ENCODE results near the gene PPM1L. TPM values are rescaled to one million over a fixed set of nuclear protein-coding genes. Genes with fewer than 3 reads are reported as not detected.
"Not testable (repeated sequence)": the region's sequence is repeated elsewhere in the genome, so short reads cannot be mapped to it uniquely, and the experiment has no call there.

PPM1L gene
- total RNA-seq, 2 donors from 2014 or later = 13.3 to 25.3 TPM

- ATAC-seq (ENCODE audit: insufficient number of reproducible peaks, low FRiP score, low read depth) = no peak
These were observed 272.6 kb downstream of the PPM1L start for GRCh38 chr3:161028555-161029153.

GRCh38 chr3:161031134-161031533 lies 275.1 kb downstream of the PPM1L start:
- Histone ChIP-seq H3K27ac (no peak overlapping the region), H3K4me1 (ENCODE audit: control insufficient read depth in 1 of 2, low read depth in 2 of 2) (no peaks in the 10 kb centered on the region), H3K4me3 (no peak overlapping the region), H3K9me3 (no peaks in the 10 kb centered on the region), H3K36me3 (no peaks in the 10 kb centered on the region), H3K27me3 (replicated peaks; ENCODE audit: insufficient read depth) (no peaks in the 10 kb centered on the region)
- TF ChIP-seq CTCF (IDR thresholded peaks at IDR 0.05) = no peak
- no peak for ATAC-seq (ENCODE audit: insufficient number of reproducible peaks, low FRiP score, low read depth)
- DNase-seq (ENCODE audit: low spot score) = no peak

More at GRCh38 chr3:161028555-161029153, 272.6 kb downstream of the PPM1L start:
- Histone ChIP-seq H3K36me3 (no peaks in the 10 kb centered on the region), H3K4me1 (ENCODE audit: control insufficient read depth in 1 of 2, low read depth in 2 of 2) (no peaks in the 10 kb centered on the region), H3K27ac (no peak overlapping the region), H3K4me3 (no peak overlapping the region), H3K9me3 (peaks cover under 1% of the 10 kb centered on the region), H3K27me3 (replicated peaks; ENCODE audit: insufficient read depth) (no peaks in the 10 kb centered on the region)
- no peak for TF ChIP-seq CTCF (IDR thresholded peaks at IDR 0.05)
- DNase-seq (ENCODE audit: low spot score) = no peak

GRCh38 chr3:161034913-161035550 lies 279.0 kb downstream of the PPM1L start:
- peak overlapping the region; percentile 28 for H3K4me3 ChIP-seq
- H3K9me3 ChIP-seq; H3K27me3 ChIP-seq (replicated peaks; ENCODE audit: insufficient read depth); DNase-seq (ENCODE audit: low spot score); ATAC-seq (ENCODE audit: insufficient number of reproducible peaks, low FRiP score, low read depth); H3K36me3 ChIP-seq; H3K4me1 ChIP-seq (ENCODE audit: control insufficient read depth in 1 of 2, low read depth in 2 of 2): not testable (repeated sequence)
- H3K27ac ChIP-seq = peak overlapping the region in 1 of 2 donors; percentile 17

- H3K27ac ChIP-seq = peak overlapping the region in 1 of 2 donors; percentile 17
- H3K36me3 ChIP-seq = no peaks in the 10 kb centered on the region
- peak overlapping the region; percentile 28 for H3K4me3 ChIP-seq
- no peaks in the 10 kb centered on the region for H3K4me1 ChIP-seq (ENCODE audit: control insufficient read depth in 1 of 2, low read depth in 2 of 2)
- DNase-seq (ENCODE audit: low spot score) (no peak), ATAC-seq (ENCODE audit: insufficient number of reproducible peaks, low FRiP score, low read depth) (no peak)
- no peak for TF ChIP-seq CTCF (IDR thresholded peaks at IDR 0.05)
- no peaks in the 10 kb centered on the region for H3K9me3 ChIP-seq
- no peaks in the 10 kb centered on the region for H3K27me3 ChIP-seq (replicated peaks; ENCODE audit: insufficient read depth)
These were observed 279.7 kb downstream of the PPM1L start for GRCh38 chr3:161035711-161036110.

GRCh38 chr3:161038725-161039124 lies 282.7 kb downstream of the PPM1L start:
- no peaks in the 10 kb centered on the region for H3K27me3 ChIP-seq (replicated peaks; ENCODE audit: insufficient read depth)
- TF ChIP-seq CTCF (IDR thresholded peaks at IDR 0.05) = no peak

More at GRCh38 chr3:161038725-161039124, 282.7 kb downstream of the PPM1L start:
- Histone ChIP-seq H3K9me3 (no peaks in the 10 kb centered on the region), H3K4me1 (ENCODE audit: control insufficient read depth in 1 of 2, low read depth in 2 of 2) (no peaks in the 10 kb centered on the region), H3K4me3 (no peak overlapping the region), H3K36me3 (no peaks in the 10 kb centered on the region), H3K27ac (no peak overlapping the region)
- DNase-seq (ENCODE audit: low spot score) (no peak), ATAC-seq (ENCODE audit: insufficient number of reproducible peaks, low FRiP score, low read depth) (no peak)

Measured in thoracic aorta (tissue), 2 donors.